Panc1 (cell line): ENCODE results near the gene DMRT2. TPM values are rescaled to one million over a fixed set of nuclear protein-coding genes. Genes with fewer than 3 reads are reported as not detected.

Experiments used
- ATAC-seq: fragments of 200-7000 bp; cut with Tn5 transposase; 2 replicates; pipeline ENCODE4 v1.9.1; 2020; ENCODE audit warnings: mild to moderate bottlenecking, moderate library complexity
- BruUV-seq: library from RNA; stranded (reverse); fragments of 400-500 nt; replicated peaks from 2 replicates; lab custom pipeline; 2021; lab: Mats Ljungman, UMichigan
- CTCF ChIA-PET: fragments of 300-600 bp; sonication (Branson Sonifier 250); formaldehyde crosslinking; loops from one replicate; lab custom pipeline; 2022; ENCODE audit warnings: antibody characterized with exemption; lab: Charles Lee
- POLR2A ChIA-PET: fragments of 300-600 bp; sonication (Branson Sonifier 250); formaldehyde crosslinking; loops from one replicate; lab custom pipeline; 2022; ENCODE audit warnings: antibody characterized with exemption; lab: Charles Lee
- DNase-seq: peaks from one replicate; pipeline ENCODE4 v3.0.0-alpha.2; 2010; ENCODE audit warnings: low read depth, low spot score
- H3K27ac ChIP-seq: 2 replicates; pipeline ENCODE4 v1.5.1; 2011; ENCODE audit warnings: mild to moderate bottlenecking, low read length, inconsistent platforms
- H3K27me3 ChIP-seq: fragments of 200-500 bp; sonication (Bioruptor generic); 2 replicates; pipeline ENCODE4 v1.6.0; 2014; ENCODE audit warnings: low read length, inconsistent platforms; ENCODE audit not compliant: control insufficient read depth, insufficient read depth
- H3K36me3 ChIP-seq: fragments of 200-500 bp; sonication (Bioruptor generic); 2 replicates; pipeline ENCODE4 v1.5.1; 2014; ENCODE audit warnings: inconsistent platforms, mild to moderate bottlenecking, low read length, moderate library complexity; ENCODE audit not compliant: control insufficient read depth, insufficient read depth
- H3K4me1 ChIP-seq: 2 replicates; pipeline ENCODE4 v1.5.1; 2011; ENCODE audit warnings: inconsistent platforms, mild to moderate bottlenecking, low read length, moderate library complexity; ENCODE audit not compliant: control insufficient read depth, insufficient read depth
- H3K4me3 ChIP-seq, 2 experiments: 2 replicates each; pipeline ENCODE4 v1.5.1; 2011 to 2012; ENCODE audit warnings: low read depth in 2 of 2, low read length in 2 of 2, mild to moderate bottlenecking in 2 of 2, inconsistent platforms in 1 of 2, moderate library complexity in 1 of 2
- H3K9me3 ChIP-seq: fragments of 200-500 bp; sonication (Bioruptor generic); 2 replicates; pipeline ENCODE4 v1.5.1; 2014; ENCODE audit warnings: low read depth, mild to moderate bottlenecking, inconsistent platforms, low read length, moderate library complexity; ENCODE audit not compliant: control insufficient read depth, insufficient read depth
- POLR2AphosphoS5 ChIP-seq: IDR thresholded peaks from 2 replicates; pipeline ENCODE4 v1.6.1; 2012; ENCODE audit warnings: mild to moderate bottlenecking, low read depth, low read length, moderate library complexity
- REST ChIP-seq, 2 experiments: IDR thresholded peaks; 2 replicates each; pipeline ENCODE4 v1.6.1; 2011 to 2012; ENCODE audit warnings: low read depth in 2 of 2, control low read depth in 1 of 2, low read length in 1 of 2, mild to moderate bottlenecking in 1 of 2, moderate library complexity in 1 of 2; ENCODE audit not compliant: insufficient read depth in 1 of 2
- SIN3A ChIP-seq: IDR thresholded peaks from 2 replicates; pipeline ENCODE4 v1.6.1; 2012; ENCODE audit warnings: low read depth, mild to moderate bottlenecking, low read length, moderate library complexity, borderline replicate concordance; ENCODE audit not compliant: insufficient read depth
- TCF7L2 ChIP-seq: IDR thresholded peaks from 2 replicates; pipeline ENCODE4 v1.6.1; 2011; ENCODE audit warnings: mild to moderate bottlenecking, low read depth, low read length, inconsistent platforms
- in situ Hi-C: cut with HindIII; loops from 2 replicates; pipeline ENCODE4 v1.10.0; 2016; ENCODE audit warnings: low sequenced_read_pairs, low pct_unique_long_range_greater_than_20kb
- intact Hi-C: fragments of 100-400 bp; cut with micrococcal nuclease; formaldehyde crosslinking; loops from one replicate; pipeline ENCODE4 v1.10.0; 2022; ENCODE audit not compliant: unreplicated experiment
- total RNA-seq: library from RNA; stranded (reverse); gene quantifications from one replicate; pipeline ENCODE4 v1.2.1, GENCODE V29; 2021; ENCODE audit not compliant: unreplicated experiment
- TF ChIP-seq, protein P1 (sequence below): fragments of 450-650 bp; IDR thresholded peaks from 2 replicates; pipeline ENCODE4 v1.5.1; 2017; ENCODE audit warnings: mild to moderate bottlenecking

The DMRT2 gene
- total RNA-seq, 1 experiment from 2014 or later: not detected

GRCh38 chr9:1085086-1085485, 34.9 kb downstream of the DMRT2 start:
- ATAC-seq: no peak
- POLR2A ChIA-PET: no interaction called here
- DNase-seq: no peak
- Histone ChIP-seq H3K27me3 (no peaks in the 10 kb centered on the region), H3K27ac (no peak overlapping the region), H3K36me3 (no peaks in the 10 kb centered on the region), H3K9me3 (no peaks in the 10 kb centered on the region), H3K4me3 (no peak overlapping the region), H3K4me1 (no peaks in the 10 kb centered on the region)
- CTCF ChIA-PET: no interaction called here
- in situ Hi-C loops (no loop called here), intact Hi-C loops (no loop called here)
- TF ChIP-seq, protein P1, sequence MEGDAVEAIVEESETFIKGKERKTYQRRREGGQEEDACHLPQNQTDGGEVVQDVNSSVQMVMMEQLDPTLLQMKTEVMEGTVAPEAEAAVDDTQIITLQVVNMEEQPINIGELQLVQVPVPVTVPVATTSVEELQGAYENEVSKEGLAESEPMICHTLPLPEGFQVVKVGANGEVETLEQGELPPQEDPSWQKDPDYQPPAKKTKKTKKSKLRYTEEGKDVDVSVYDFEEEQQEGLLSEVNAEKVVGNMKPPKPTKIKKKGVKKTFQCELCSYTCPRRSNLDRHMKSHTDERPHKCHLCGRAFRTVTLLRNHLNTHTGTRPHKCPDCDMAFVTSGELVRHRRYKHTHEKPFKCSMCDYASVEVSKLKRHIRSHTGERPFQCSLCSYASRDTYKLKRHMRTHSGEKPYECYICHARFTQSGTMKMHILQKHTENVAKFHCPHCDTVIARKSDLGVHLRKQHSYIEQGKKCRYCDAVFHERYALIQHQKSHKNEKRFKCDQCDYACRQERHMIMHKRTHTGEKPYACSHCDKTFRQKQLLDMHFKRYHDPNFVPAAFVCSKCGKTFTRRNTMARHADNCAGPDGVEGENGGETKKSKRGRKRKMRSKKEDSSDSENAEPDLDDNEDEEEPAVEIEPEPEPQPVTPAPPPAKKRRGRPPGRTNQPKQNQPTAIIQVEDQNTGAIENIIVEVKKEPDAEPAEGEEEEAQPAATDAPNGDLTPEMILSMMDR: no peak
- no peak for TF ChIP-seq TCF7L2
- no peak for TF ChIP-seq POLR2AphosphoS5
- no peak for TF ChIP-seq REST (IDR thresholded peaks at IDR 0.05; ENCODE audit: insufficient read depth in 1 of 2, low read depth in 2 of 2, low read length in 1 of 2)
- TF ChIP-seq SIN3A: no peak
- BruUV-seq: no TSS peak

- no TSS peak for BruUV-seq
- in situ Hi-C loops: no loop called here
- intact Hi-C loops: no loop called here
- no peak for DNase-seq
- H3K4me3 ChIP-seq: no peak overlapping the region
- no peak for ATAC-seq
- H3K27me3 ChIP-seq: no peaks in the 10 kb centered on the region
- no peak for TF ChIP-seq TCF7L2
- no peak for TF ChIP-seq SIN3A
- TF ChIP-seq POLR2AphosphoS5: no peak
- no peak for TF ChIP-seq REST (IDR thresholded peaks at IDR 0.05; ENCODE audit: insufficient read depth in 1 of 2, low read depth in 2 of 2, low read length in 1 of 2)
- TF ChIP-seq, protein P1: no peak
- H3K36me3 ChIP-seq: no peaks in the 10 kb centered on the region
- no peak overlapping the region for H3K27ac ChIP-seq
- ChIA-PET POLR2A (no interaction called here), CTCF (no interaction called here)
- H3K4me1 ChIP-seq: no peaks in the 10 kb centered on the region
- H3K9me3 ChIP-seq: no peaks in the 10 kb centered on the region
Observed at GRCh38 chr9:1086517-1086916, 36.4 kb downstream of the DMRT2 start.
